Stimulated activated CD4-positive, alpha-beta T cell treated with anti-CD3 and anti-CD28 coated beads, Interleukin-15, amount 100 ng/mL, for 48 hours (primary cell): ENCODE data around the gene CFAP74.
"Not testable (repeated sequence)": the region's sequence is repeated elsewhere in the genome, so short reads cannot be mapped to it uniquely, and the experiment has no call there.

Source experiments
- DNase-seq, 2 donors: peaks; one replicate each; pipeline ENCODE4 v3.0.0-alpha.2; 2020; ENCODE audit warnings: low read depth in 2 of 2

The CFAP74 gene

GRCh38 chr1:1988061-1988945 lies 15.3 kb downstream of the CFAP74 start:
- DNase-seq, result no peak

DNA sequence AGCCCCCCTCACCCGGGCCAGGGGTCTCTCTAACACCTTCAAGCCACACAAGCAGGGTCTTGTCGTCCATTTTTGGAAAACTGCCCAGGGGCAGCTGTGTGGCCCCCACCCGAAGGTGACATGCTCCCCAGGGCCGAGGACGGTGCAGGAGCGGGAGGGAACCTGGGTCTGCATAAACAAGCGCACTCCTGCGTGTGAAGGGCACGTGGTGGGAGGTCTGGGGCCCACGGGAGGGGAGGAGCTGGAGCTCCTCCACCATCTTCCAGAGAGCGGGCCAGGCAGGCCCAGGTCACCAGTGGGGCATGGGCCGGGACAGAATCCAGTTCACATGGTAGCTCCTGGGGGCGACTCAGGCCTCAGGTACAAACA lies 16.5 kb downstream of the CFAP74 start:
- no peak for DNase-seq

DNA sequence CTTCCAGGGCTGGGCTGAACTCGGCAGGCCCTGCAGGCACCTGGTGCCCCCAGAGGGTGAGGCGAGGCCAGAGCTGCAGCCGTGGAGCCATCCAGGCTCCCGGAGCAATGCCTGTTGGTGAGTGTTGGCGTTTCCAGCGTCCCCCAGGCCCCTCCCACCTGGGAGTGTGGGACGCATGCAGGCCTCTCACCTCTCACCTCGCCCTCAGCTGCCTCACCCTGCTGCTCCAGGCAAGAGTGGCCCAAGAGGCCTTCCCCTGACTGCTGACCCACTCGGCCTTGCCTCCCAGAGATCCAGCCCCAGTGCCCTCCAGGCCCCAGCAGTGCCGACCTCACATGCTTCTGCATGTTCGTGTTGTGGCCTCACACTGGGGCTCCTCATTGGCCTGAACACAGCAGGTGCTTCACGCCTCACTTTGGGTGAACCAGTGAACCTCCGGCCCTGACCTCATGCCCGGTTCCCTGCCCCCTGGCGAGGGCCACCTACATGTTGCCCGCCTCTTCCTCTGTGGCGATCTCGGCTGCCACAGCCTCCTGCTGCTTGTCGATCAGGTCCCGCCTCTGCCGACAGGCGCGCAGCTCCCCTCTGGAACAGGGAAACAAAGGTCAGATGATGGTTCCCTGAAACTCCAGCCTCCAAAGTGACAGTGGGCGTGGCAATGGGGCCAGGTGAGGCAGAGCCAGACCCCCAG lies 17.0 kb downstream of the CFAP74 start:
- no peak for DNase-seq

- DNase-seq, result no peak
These were observed 18.1 kb downstream of the CFAP74 start for GRCh38 chr1:1985375-1986050.

DNA sequence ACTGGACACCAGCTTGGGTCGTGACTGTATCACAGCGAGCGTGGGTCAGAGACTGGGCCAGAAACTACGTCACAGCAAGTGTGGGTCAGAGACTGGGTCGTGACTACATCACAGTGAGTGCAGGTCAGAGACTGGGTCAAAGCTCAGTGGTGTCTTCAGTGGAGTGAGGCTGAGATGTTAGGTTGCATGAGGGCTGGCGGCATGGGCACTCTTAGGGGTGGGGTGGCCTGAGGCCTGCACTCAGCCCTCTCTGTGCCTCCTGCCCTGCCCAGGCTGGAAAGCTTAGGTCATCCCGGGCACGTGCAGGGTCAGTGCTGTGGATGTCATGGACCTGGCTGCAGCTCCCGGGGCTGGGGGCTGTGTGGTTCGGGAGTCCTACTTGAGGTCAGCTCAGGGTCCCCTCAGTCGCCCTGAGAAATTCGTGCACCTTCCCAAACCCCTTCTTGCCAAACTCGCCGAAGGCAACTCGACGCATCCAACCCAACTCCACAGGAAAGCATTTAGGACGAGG lies 19.0 kb downstream of the CFAP74 start:
- DNase-seq, result no peak

- DNase-seq, result no peak
These were observed 21.0 kb downstream of the CFAP74 start for GRCh38 chr1:1982379-1983232.

- DNase-seq, result not testable (repeated sequence)
These were observed 21.8 kb downstream of the CFAP74 start for GRCh38 chr1:1981631-1982327.

- no peak for DNase-seq
These were observed 22.5 kb downstream of the CFAP74 start for GRCh38 chr1:1981142-1981500.

GRCh38 chr1:1980467-1981141 lies 23.0 kb downstream of the CFAP74 start:
- no peak for DNase-seq

GRCh38 chr1:1979482-1980165 lies 24.0 kb downstream of the CFAP74 start:
- DNase-seq, result no peak

GRCh38 chr1:1978690-1979481 lies 24.7 kb downstream of the CFAP74 start:
- DNase-seq, result not testable (repeated sequence)

GRCh38 chr1:1978108-1978507 lies 25.5 kb downstream of the CFAP74 start:
- no peak for DNase-seq

DNA sequence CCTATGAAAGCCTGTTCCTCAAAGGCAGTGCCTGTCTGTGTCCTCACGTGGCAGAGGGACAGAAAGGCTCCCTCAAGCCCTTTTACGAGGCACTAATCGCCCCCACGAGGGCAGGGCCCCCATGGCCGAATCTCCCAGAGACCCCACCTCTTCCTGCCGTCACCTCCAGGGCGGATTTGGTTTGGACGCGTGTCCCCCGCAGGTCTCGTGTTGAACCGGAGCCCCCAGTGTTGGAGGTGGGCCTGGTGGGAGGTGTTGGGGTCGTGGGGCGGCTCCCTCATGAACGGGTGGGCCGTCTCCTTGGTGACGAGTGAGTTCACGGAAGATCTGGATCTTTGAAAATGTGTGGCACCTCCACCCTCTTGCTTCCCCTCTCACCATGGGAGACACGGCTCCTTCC lies 27.6 kb downstream of the CFAP74 start:
- DNase-seq, result no peak

- DNase-seq, result no peak
These were observed 28.1 kb downstream of the CFAP74 start for GRCh38 chr1:1975535-1975934.

DNA sequence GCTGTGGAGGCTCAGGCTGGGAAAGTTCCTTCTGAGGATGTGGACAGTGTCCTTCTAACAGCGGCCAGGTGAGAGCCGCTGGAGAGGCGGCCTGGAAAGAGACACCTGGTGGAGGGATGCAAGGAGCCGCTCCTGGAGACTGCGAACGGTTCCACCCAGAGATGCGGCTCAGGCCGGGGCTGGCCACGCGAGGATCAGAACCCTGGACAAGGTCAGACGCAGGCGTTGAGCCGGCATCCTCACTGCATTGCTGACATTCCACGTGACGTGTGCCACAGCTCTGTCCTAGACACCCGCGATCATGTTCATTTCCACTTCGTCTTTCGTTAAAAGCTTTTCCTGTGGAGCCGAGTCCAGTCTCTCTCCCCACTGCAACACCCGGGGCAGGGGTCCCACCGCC lies 28.8 kb downstream of the CFAP74 start:
- no peak for DNase-seq

- DNase-seq, result no peak
These were observed 29.6 kb downstream of the CFAP74 start for GRCh38 chr1:1973716-1974642.

DNA sequence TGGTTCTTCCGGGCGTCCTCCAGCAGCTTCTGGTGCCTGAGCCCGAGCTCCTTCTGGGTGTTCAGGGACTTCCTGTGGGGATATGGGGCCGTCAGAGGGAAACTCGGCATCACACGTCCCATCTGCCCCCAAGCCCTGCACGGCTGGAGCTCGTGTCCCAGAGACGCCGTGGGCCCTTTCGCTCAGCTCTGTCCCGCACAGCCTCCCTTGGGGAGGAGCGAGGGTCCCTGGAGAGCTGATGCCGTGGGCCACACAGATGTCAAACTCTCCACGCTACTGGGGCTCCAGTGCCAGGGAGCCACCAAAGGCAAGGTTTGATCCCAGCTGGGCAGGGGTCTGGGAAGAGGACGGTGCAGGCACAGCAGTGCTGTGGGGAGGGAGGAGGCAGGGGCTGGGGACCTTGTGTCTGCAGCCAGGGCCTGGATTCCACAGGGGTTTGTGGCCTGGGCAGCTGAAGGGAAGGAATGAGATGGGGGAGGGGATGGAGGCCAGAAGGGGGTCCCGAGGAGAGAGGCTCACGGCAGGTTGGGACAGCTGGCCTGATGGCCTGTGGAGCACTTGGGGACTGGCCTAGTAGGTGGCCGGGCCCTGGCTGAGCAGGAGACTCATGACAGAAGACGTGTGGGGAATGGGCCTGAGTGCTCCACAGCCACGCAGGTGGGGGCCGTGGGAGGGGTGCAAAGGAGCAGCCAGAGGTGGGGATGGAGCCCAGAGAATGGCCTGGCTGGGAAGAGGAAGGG lies 30.4 kb downstream of the CFAP74 start:
- DNase-seq, result no peak
